H1 (cell line): ENCODE measurements around the gene FREM1. TPM values are rescaled to one million over a fixed set of nuclear protein-coding genes. Genes with fewer than 3 reads are reported as not detected.

Experiments used
- CTCF ChIA-PET: fragments of 300-600 bp; sonication (Branson Sonifier 250); formaldehyde crosslinking; loops from one replicate; lab custom pipeline; 2021; ENCODE audit not compliant: partially characterized antibody; lab: Charles Lee
- POLR2A ChIA-PET: fragments of 300-600 bp; sonication (Branson Sonifier 250); formaldehyde crosslinking; loops from one replicate; lab custom pipeline; 2021; ENCODE audit warnings: inconsistent platforms; ENCODE audit not compliant: partially characterized antibody; lab: Charles Lee
- DNase-seq, 2 experiments: peaks; one replicate each; pipeline versions ENCODE4 v3.0.0 to v3.0.0-alpha.2; 2010 to 2022; ENCODE audit warnings: low spot score in 2 of 2, low read depth in 1 of 2, mixed read lengths in 1 of 2
- FAIRE-seq: peaks from 2 replicates; lab custom pipeline; 2011; peaks lifted over from hg19 to GRCh38; lab: Jason Lieb, UNC
- H2AFZ ChIP-seq: 2 replicates; pipeline ENCODE4 v1.8.1; 2012; ENCODE audit warnings: low read length, inconsistent platforms
- H2AK5ac ChIP-seq: 2 replicates; pipeline ENCODE4 v1.6.1; 2013; ENCODE audit warnings: low read depth, low read length
- H2BK120ac ChIP-seq: replicated peaks from 2 replicates; pipeline ENCODE3; 2013; ENCODE audit warnings: low read depth, low read length, inconsistent platforms
- H2BK12ac ChIP-seq: 2 replicates; pipeline ENCODE4 v1.6.1; 2013; ENCODE audit warnings: low read depth, low read length
- H2BK15ac ChIP-seq: 2 replicates; pipeline ENCODE4 v1.6.1; 2013; ENCODE audit warnings: low read length
- H2BK20ac ChIP-seq: 2 replicates; pipeline ENCODE4 v1.6.1; 2013; ENCODE audit warnings: low read length
- H2BK5ac ChIP-seq: 2 replicates; pipeline ENCODE4 v1.6.1; 2013; ENCODE audit warnings: low read depth, low read length
- H3K14ac ChIP-seq: 2 replicates; pipeline ENCODE4 v1.6.1; 2013; ENCODE audit warnings: inconsistent platforms; ENCODE audit not compliant: insufficient read length
- H3K18ac ChIP-seq: 2 replicates; pipeline ENCODE4 v1.6.1; 2013; ENCODE audit warnings: low read length; ENCODE audit errors: extremely low read depth
- H3K23ac ChIP-seq: 2 replicates; pipeline ENCODE4 v1.6.1; 2013; ENCODE audit warnings: inconsistent platforms; ENCODE audit not compliant: insufficient read length
- H3K23me2 ChIP-seq: 2 replicates; pipeline ENCODE4 v1.6.1; 2013; ENCODE audit warnings: low read depth, low read length
- H3K27ac ChIP-seq: 2 replicates; pipeline ENCODE4 v1.6.1; 2011; ENCODE audit warnings: low read depth, low read length, inconsistent platforms
- H3K27me3 ChIP-seq, 4 experiments: replicated peaks in 1 of 4; 1 replicate in 1 of 4; 2 replicates in 3 of 4; pipeline versions ENCODE4 v1.6.1 to v1.8.1; 2011 to 2013; ENCODE audit warnings: low read length in 3 of 4, mild to moderate bottlenecking in 3 of 4, inconsistent platforms in 2 of 4, mixed read lengths in 2 of 4, moderate library complexity in 1 of 4; ENCODE audit not compliant: control insufficient read depth in 3 of 4, insufficient read depth in 3 of 4; ENCODE audit errors: extremely low read depth in 1 of 4
- H3K36me3 ChIP-seq, 4 experiments: 2 replicates each; pipeline versions ENCODE4 v1.6.1 to v1.8.1; 2011 to 2013; ENCODE audit warnings: mild to moderate bottlenecking in 4 of 4, low read length in 3 of 4, moderate library complexity in 2 of 4, control low read depth in 1 of 4, inconsistent platforms in 1 of 4; ENCODE audit not compliant: insufficient read depth in 4 of 4, control insufficient read depth in 2 of 4
- H3K4ac ChIP-seq: replicated peaks from 2 replicates; pipeline ENCODE3; 2013; ENCODE audit warnings: low read length, low read depth, mixed read lengths, inconsistent platforms; ENCODE audit not compliant: insufficient read length
- H3K4me1 ChIP-seq, 4 experiments: replicated peaks in 1 of 4; 1 replicate in 1 of 4; 2 replicates in 3 of 4; pipeline versions ENCODE4 v1.6.1 to v1.8.1; 2011 to 2013; ENCODE audit warnings: low read length in 3 of 4, inconsistent platforms in 2 of 4, mixed read lengths in 1 of 4; ENCODE audit not compliant: insufficient read depth in 4 of 4, control insufficient read depth in 3 of 4
- H3K4me2 ChIP-seq, 2 experiments: 2 replicates each; pipeline versions ENCODE4 v1.6.1 to v1.8.1; 2011 to 2013; ENCODE audit warnings: low read depth in 2 of 2, low read length in 2 of 2, control low read depth in 1 of 2, inconsistent platforms in 1 of 2, mild to moderate bottlenecking in 1 of 2; ENCODE audit not compliant: insufficient read depth in 1 of 2
- H3K4me3 ChIP-seq, 4 experiments: fragments of 200-600, 300-600 bp in 1 of 4; sonication (generic), shearing (Covaris generic), sonication (Bioruptor Twin) in 1 of 4; 2 replicates each; pipeline versions ENCODE4 v1.5.1 to v1.8.1; 2011 to 2016; ENCODE audit warnings: low read length in 4 of 4, low read depth in 3 of 4, control low read depth in 2 of 4, inconsistent platforms in 2 of 4, mild to moderate bottlenecking in 2 of 4, mixed read lengths in 1 of 4, moderate library complexity in 1 of 4; ENCODE audit not compliant: insufficient read depth in 2 of 4; ENCODE audit errors: extremely low read depth in 1 of 4
- H3K56ac ChIP-seq: replicated peaks from 2 replicates; pipeline ENCODE3; 2013; ENCODE audit warnings: low read depth, mild to moderate bottlenecking, mixed read lengths, low read length, inconsistent platforms; ENCODE audit not compliant: insufficient read length
- H3K79me1 ChIP-seq: 2 replicates; pipeline ENCODE4 v1.6.1; 2013; ENCODE audit warnings: low read depth, low read length, control low read depth
- H3K79me2 ChIP-seq, 2 experiments: 2 replicates each; pipeline versions ENCODE4 v1.6.1 to v1.8.1; 2012 to 2013; ENCODE audit warnings: low read length in 2 of 2, mild to moderate bottlenecking in 2 of 2, inconsistent platforms in 1 of 2; ENCODE audit not compliant: insufficient read depth in 2 of 2, control insufficient read depth in 1 of 2
- H3K9ac ChIP-seq, 4 experiments: replicated peaks in 1 of 4; 1 replicate in 1 of 4; 2 replicates in 3 of 4; pipeline versions ENCODE4 v1.6.1 to v1.8.1; 2011 to 2013; ENCODE audit warnings: low read depth in 3 of 4, low read length in 3 of 4, control low read depth in 2 of 4, mild to moderate bottlenecking in 2 of 4, moderate library complexity in 2 of 4, inconsistent platforms in 1 of 4; ENCODE audit errors: extremely low read depth in 1 of 4
- H3K9me3 ChIP-seq, 2 experiments: 2 replicates each; pipeline versions ENCODE4 v1.6.1 to v1.8.1; 2012 to 2013; ENCODE audit warnings: mild to moderate bottlenecking in 2 of 2, moderate library complexity in 2 of 2, control low read depth in 1 of 2, inconsistent platforms in 1 of 2, low read depth in 1 of 2, low read length in 1 of 2, mixed read lengths in 1 of 2; ENCODE audit not compliant: insufficient read depth in 2 of 2
- H4K20me1 ChIP-seq, 2 experiments: replicated peaks in 1 of 2; 2 replicates each; pipeline versions ENCODE3 to v1.8.1; 2011 to 2013; ENCODE audit warnings: inconsistent platforms in 2 of 2, low read length in 2 of 2, mild to moderate bottlenecking in 1 of 2; ENCODE audit not compliant: insufficient read depth in 2 of 2, control insufficient read depth in 1 of 2
- H4K5ac ChIP-seq: 2 replicates; pipeline ENCODE4 v1.6.1; 2013; ENCODE audit warnings: low read length, low read depth, mixed read lengths, inconsistent platforms; ENCODE audit not compliant: insufficient read length
- H4K8ac ChIP-seq: 2 replicates; pipeline ENCODE4 v1.8.0; 2013; ENCODE audit warnings: mild to moderate bottlenecking, moderate library complexity, low read length, inconsistent platforms; ENCODE audit not compliant: insufficient read depth; ENCODE audit errors: extremely low read depth
- H4K91ac ChIP-seq: replicated peaks from 2 replicates; pipeline ENCODE3; 2013; ENCODE audit warnings: low read length, mixed read lengths, inconsistent platforms; ENCODE audit not compliant: insufficient read length
- CBX5 ChIP-seq: fragments of 300-800, 300-1000 bp; sonication (generic); IDR thresholded peaks from 2 replicates; pipeline ENCODE4 v1.7.1; 2016; ENCODE audit warnings: antibody characterized with exemption, low read length, low read depth
- CTBP2 ChIP-seq: IDR thresholded peaks from 2 replicates; pipeline ENCODE4 v1.7.0; 2011; ENCODE audit warnings: borderline replicate concordance, mild to moderate bottlenecking, moderate library complexity, mixed read lengths, low read length; ENCODE audit not compliant: insufficient read depth, insufficient read length
- EP300 ChIP-seq, 2 experiments: IDR thresholded peaks; 1 replicate in 1 of 2; 2 replicates in 1 of 2; pipeline ENCODE4 v1.6.1; 2011 to 2012; ENCODE audit warnings: low read depth in 2 of 2, low read length in 2 of 2, mild to moderate bottlenecking in 2 of 2, borderline replicate concordance in 1 of 2, inconsistent platforms in 1 of 2, moderate library complexity in 1 of 2
- EZH2 ChIP-seq: fragments of 200-600 bp; sonication (generic); IDR thresholded peaks from 2 replicates; pipeline ENCODE4 v1.7.1; 2012; ENCODE audit warnings: low read depth, mild to moderate bottlenecking, moderate library complexity, low read length, inconsistent platforms; ENCODE audit not compliant: severe bottlenecking
- JUND ChIP-seq: IDR thresholded peaks from 2 replicates; pipeline ENCODE4 v1.6.1; 2011; ENCODE audit warnings: mild to moderate bottlenecking, improper control_type of control experiment, low read length
- KDM1A ChIP-seq: fragments of 200-600, 300-600 bp; sonication (generic); IDR thresholded peaks from 2 replicates; pipeline ENCODE4 v1.7.1; 2016; ENCODE audit warnings: mild to moderate bottlenecking, low read length, borderline replicate concordance
- NRF1 ChIP-seq: IDR thresholded peaks from 2 replicates; pipeline ENCODE4 v1.6.1; 2011; ENCODE audit warnings: mild to moderate bottlenecking, low read depth, low read length, improper control_type of control experiment
- RFX5 ChIP-seq: IDR thresholded peaks from 2 replicates; pipeline ENCODE4 v1.6.1; 2011; ENCODE audit warnings: low read depth, low read length, improper control_type of control experiment, borderline replicate concordance
- SIN3A ChIP-seq, 2 experiments: IDR thresholded peaks in 1 of 2; conservative IDR thresholded peaks in 1 of 2; 2 replicates each; pipeline ENCODE4 v1.6.1; 2011 to 2012; ENCODE audit warnings: low read length in 2 of 2, improper control_type of control experiment in 1 of 2, low read depth in 1 of 2, mild to moderate bottlenecking in 1 of 2
- SIX5 ChIP-seq: IDR thresholded peaks from 2 replicates; pipeline ENCODE4 v1.6.1; 2011; ENCODE audit warnings: mild to moderate bottlenecking, low read depth, low read length
- WGBS, 2 experiments: shearing (Covaris generic) in 1 of 2; methylation state at CpG; one replicate each; pipeline versions ENCODE4 v1.1.6 to v1.1.7; 2013 to 2015; ENCODE audit warnings: low lambda C conversion rate in 2 of 2, mixed read lengths in 2 of 2, inconsistent platforms in 1 of 2, low coverage in 1 of 2, missing lambda C conversion rate in 1 of 2; ENCODE audit not compliant: insufficient replicate concordance in 2 of 2, insufficient coverage in 1 of 2, insufficient read length in 1 of 2; ENCODE audit errors: extremely low coverage in 1 of 2, missing lambda C conversion rate in 1 of 2; 5-methylcytosine and 5-hydroxymethylcytosine counted together
- polyA plus RNA-seq, 7 experiments: library from polyadenylated mRNA; depleted of rRNA in 3 of 7; stranded (reverse) in 5 of 7; unstranded in 2 of 7; fragments of >200 nt in 5 of 7; fragments of 200-250 nt in 2 of 7; gene quantifications; 1 replicate in 5 of 7; 2 replicates in 1 of 7; 4 replicates in 1 of 7; pipeline versions ENCODE4 v1.2.1 to v1.2.3, GENCODE V29; 2011 to 2013; ENCODE audit warnings: missing spikeins in 2 of 7, mixed read lengths in 2 of 7
- total RNA-seq: library from RNA; stranded (reverse); fragmentation: NEBNext Ultra II Directional; extraction: Animal tissue kit (Norgen Biotek cat#: 25700); gene quantifications from 2 replicates; pipeline ENCODE4 v1.2.1, GENCODE V29; 2021
- TF ChIP-seq, protein P1 (sequence below): IDR thresholded peaks from 2 replicates; pipeline ENCODE4 v1.6.1; 2011; ENCODE audit warnings: low read depth, mild to moderate bottlenecking, low read length; ENCODE audit not compliant: insufficient read depth

FREM1 gene
- total and polyA plus RNA-seq, 2 of the 8 experiments (the other 6 are each of a cell fraction or from before 2014, with no cell fraction given): 2.6 to 3.1 TPM

GRCh38 chr9:14831661-14832060, 78.6 kb downstream of the FREM1 start:
- no peak overlapping the region for H3K4me3 ChIP-seq
- TF ChIP-seq RFX5 (no peak), NRF1 (no peak), SIN3A (conservative IDR thresholded peaks at IDR 0.05 in 1 of 2, IDR thresholded peaks at IDR 0.05 in 1 of 2; ENCODE audit: low read depth in 1 of 2, low read length in 2 of 2) (no peak), SIX5 (no peak), JUND (no peak), KDM1A (no peak), EP300 (IDR thresholded peaks at IDR 0.05; ENCODE audit: borderline replicate concordance in 1 of 2, low read depth in 2 of 2, low read length in 2 of 2) (no peak), EZH2 (no peak), CBX5 (no peak), CTBP2 (no peak)
- TF ChIP-seq, protein P1, sequence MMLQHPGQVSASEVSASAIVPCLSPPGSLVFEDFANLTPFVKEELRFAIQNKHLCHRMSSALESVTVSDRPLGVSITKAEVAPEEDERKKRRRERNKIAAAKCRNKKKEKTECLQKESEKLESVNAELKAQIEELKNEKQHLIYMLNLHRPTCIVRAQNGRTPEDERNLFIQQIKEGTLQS: no peak
- FAIRE-seq: no peak

More at GRCh38 chr9:14831661-14832060, 78.6 kb downstream of the FREM1 start:
- Histone ChIP-seq H2BK120ac (no peak overlapping the region), H3K56ac (no peak overlapping the region), H3K23ac (no peak overlapping the region), H3K9ac (no peak overlapping the region), H3K27ac (no peak overlapping the region), H3K79me1 (no peaks in the 10 kb centered on the region), H3K4me1 (no peaks in the 10 kb centered on the region), H3K79me2 (no peaks in the 10 kb centered on the region), H3K18ac (no peak overlapping the region), H2AK5ac (no peak overlapping the region), H2BK5ac (no peak overlapping the region), H3K4me2 (no peak overlapping the region), H3K9me3 (0 out of 4 replicates have a peak, but pooled peaks cover 0 to 2% of the 10 kb centered on the region in 2 experiments), H3K14ac (no peak overlapping the region), H3K23me2 (no peaks in the 10 kb centered on the region), H4K20me1 (no peaks in the 10 kb centered on the region), H4K5ac (no peak overlapping the region), H4K91ac (no peak overlapping the region), H3K27me3 (no peaks in the 10 kb centered on the region), H2BK20ac (no peak overlapping the region), H2BK15ac (no peak overlapping the region), H2AFZ (no peak overlapping the region), H3K36me3 (no peaks in the 10 kb centered on the region), H2BK12ac (no peak overlapping the region), H3K4ac (no peak overlapping the region), H4K8ac (no peak overlapping the region)
- DNase-seq: no peak
- ChIA-PET CTCF (no interaction called here), POLR2A (no interaction called here)
- 95% methylated on average over 14 of the region's 14 CpGs; no CpG with 5 or more reads in 1 of the 2 experiments for WGBS, 2 experiments
